ENCODE data around the gene PRPF8.

Gene PRPF8

DNA sequence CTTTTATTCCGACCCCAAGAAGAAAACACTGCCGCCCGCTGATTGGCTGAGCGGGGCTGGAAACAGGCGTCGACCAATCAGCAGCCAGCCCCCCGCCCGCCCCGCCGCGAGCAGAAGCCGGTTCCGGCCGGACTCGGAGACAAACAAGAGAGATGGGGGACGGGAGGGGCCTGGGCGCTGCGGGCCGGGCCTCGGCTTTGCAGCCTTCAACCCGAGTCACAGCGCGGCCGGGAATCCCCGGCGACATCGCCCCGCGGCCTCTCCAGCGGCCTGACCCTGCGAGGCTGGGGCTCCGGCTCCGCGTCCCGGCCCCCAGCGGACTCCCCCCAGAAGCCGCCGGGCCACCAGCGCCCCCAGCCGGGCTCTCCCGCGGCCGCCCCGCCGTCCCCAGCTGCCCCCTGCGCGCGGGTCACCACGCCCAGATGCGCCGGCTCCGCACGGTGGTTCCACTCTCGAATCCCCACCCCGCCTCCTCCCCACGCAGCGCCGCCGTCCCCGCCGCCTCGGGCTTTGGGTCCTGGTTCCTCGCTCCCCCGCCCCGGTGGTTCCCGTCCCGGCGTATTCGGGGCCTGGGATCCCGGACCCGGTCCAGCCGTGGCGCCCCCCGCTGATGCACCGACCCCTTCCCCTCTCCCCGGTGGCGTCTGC is 55.7 kb downstream of the PRPF8 start:
- H4K20me1 ChIP-seq (ENCODE audit: insufficient read depth, low read length), result no peaks in the 10 kb centered on the region
- H3K9ac ChIP-seq (ENCODE audit: low read length), result peak overlapping the region; percentile 81
- H3K36me3 ChIP-seq (replicated peaks; ENCODE audit: low read depth, low read length), result no peaks in the 10 kb centered on the region
- H3K4me3 ChIP-seq (ENCODE audit: low read length), result peak overlapping the region; percentile 97
- no peak for TF ChIP-seq EZH2phosphoT487 (IDR thresholded peaks at IDR 0.05; ENCODE audit: low read depth)
- TF ChIP-seq, protein P1, sequence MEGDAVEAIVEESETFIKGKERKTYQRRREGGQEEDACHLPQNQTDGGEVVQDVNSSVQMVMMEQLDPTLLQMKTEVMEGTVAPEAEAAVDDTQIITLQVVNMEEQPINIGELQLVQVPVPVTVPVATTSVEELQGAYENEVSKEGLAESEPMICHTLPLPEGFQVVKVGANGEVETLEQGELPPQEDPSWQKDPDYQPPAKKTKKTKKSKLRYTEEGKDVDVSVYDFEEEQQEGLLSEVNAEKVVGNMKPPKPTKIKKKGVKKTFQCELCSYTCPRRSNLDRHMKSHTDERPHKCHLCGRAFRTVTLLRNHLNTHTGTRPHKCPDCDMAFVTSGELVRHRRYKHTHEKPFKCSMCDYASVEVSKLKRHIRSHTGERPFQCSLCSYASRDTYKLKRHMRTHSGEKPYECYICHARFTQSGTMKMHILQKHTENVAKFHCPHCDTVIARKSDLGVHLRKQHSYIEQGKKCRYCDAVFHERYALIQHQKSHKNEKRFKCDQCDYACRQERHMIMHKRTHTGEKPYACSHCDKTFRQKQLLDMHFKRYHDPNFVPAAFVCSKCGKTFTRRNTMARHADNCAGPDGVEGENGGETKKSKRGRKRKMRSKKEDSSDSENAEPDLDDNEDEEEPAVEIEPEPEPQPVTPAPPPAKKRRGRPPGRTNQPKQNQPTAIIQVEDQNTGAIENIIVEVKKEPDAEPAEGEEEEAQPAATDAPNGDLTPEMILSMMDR (IDR thresholded peaks at IDR 0.05; ENCODE audit: low read depth, low read length), result peak; percentile 43
- H3K4me2 ChIP-seq (ENCODE audit: low read length), result peak overlapping the region; percentile 99
- peaks cover 3% of the 10 kb centered on the region for H3K27me3 ChIP-seq (ENCODE audit: low read depth, low read length)
- no peaks in the 10 kb centered on the region for H3K79me2 ChIP-seq (ENCODE audit: low read length)
- H3K4me1 ChIP-seq (ENCODE audit: low read length), result peaks cover 25% of the 10 kb centered on the region
- H2AFZ ChIP-seq (ENCODE audit: low read depth, low read length), result no peak overlapping the region; the same call in 1 of the 2 replicates
- peak overlapping the region; percentile 56 for H3K27ac ChIP-seq (ENCODE audit: low read length)
- no peaks in the 10 kb centered on the region for H3K9me3 ChIP-seq (ENCODE audit: insufficient read depth, low read length)

DNA sequence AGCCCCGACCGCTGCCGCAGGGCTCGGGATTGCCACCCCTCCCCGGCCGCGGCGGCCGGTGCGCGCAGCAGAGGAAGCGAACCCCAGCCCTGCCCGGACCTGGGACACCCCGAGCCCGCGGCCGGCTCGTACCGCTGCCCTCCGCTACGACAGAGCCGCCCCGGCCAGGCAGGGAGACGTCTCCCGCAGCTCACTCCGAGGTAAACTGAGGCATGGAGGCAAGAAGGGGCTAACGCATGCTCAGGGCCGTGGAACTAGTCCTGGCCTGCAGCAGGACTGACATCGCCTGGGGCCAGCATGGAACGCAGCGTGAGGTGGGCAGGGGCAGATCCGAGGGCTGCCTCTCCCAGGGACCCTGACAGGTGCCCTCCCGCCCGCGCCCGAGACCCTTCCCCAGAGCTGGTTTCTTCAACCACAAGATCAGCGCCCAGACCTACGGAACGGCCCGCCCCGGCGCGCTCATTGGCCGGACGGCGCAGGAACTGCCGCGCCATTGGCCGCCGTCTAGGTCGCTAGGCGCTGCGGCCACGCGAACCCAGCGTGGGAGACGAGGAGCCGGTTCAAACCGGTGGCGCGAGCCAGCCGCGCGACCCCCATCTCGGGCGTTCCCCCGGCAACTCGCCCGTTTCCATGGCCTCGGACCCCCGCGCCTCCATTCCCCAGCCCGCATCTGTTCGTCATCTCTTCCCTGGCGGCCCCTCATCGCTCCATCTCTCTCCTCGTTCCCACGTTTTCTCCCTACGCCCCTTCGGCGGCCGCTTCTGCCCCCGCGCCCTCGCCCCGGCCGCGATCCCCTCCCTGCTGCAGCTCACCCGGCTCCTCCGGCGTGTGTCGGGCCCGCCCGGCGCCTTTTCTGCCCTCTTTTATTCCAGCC is 56.4 kb downstream of the PRPF8 start, which contains the start of gene SLC43A2:
Gene SLC43A2, minus strand, starts transcription at position 853 of the 874 bp plus-strand sequence. CDS start 960 bp downstream, outside the sequence.
- TF ChIP-seq, protein P1 (IDR thresholded peaks at IDR 0.05; ENCODE audit: low read depth, low read length), result no peak
- no peak for TF ChIP-seq EZH2phosphoT487 (IDR thresholded peaks at IDR 0.05; ENCODE audit: low read depth)
- peak within 1 kb of the TSS; percentile 61 for H3K27ac ChIP-seq (ENCODE audit: low read length)
- H3K4me2 ChIP-seq (ENCODE audit: low read length), result peak within 1 kb of the TSS; percentile 99
- H3K9ac ChIP-seq (ENCODE audit: low read length), result peak within 1 kb of the TSS; percentile 81
- H3K36me3 ChIP-seq (replicated peaks; ENCODE audit: low read depth, low read length), result no peaks in the 10 kb centered on the region
- no peaks in the 10 kb centered on the region for H3K9me3 ChIP-seq (ENCODE audit: insufficient read depth, low read length)
- peak within 1 kb of the TSS; percentile 46 for H2AFZ ChIP-seq (ENCODE audit: low read depth, low read length)
- no peaks in the 10 kb centered on the region for H3K79me2 ChIP-seq (ENCODE audit: low read length)
- peaks cover 3% of the 10 kb centered on the region for H3K27me3 ChIP-seq (ENCODE audit: low read depth, low read length)
- H3K4me3 ChIP-seq (ENCODE audit: low read length), result peak within 1 kb of the TSS; percentile 97
- no peaks in the 10 kb centered on the region for H4K20me1 ChIP-seq (ENCODE audit: insufficient read depth, low read length)
- peaks cover 25% of the 10 kb centered on the region for H3K4me1 ChIP-seq (ENCODE audit: low read length)

DNA sequence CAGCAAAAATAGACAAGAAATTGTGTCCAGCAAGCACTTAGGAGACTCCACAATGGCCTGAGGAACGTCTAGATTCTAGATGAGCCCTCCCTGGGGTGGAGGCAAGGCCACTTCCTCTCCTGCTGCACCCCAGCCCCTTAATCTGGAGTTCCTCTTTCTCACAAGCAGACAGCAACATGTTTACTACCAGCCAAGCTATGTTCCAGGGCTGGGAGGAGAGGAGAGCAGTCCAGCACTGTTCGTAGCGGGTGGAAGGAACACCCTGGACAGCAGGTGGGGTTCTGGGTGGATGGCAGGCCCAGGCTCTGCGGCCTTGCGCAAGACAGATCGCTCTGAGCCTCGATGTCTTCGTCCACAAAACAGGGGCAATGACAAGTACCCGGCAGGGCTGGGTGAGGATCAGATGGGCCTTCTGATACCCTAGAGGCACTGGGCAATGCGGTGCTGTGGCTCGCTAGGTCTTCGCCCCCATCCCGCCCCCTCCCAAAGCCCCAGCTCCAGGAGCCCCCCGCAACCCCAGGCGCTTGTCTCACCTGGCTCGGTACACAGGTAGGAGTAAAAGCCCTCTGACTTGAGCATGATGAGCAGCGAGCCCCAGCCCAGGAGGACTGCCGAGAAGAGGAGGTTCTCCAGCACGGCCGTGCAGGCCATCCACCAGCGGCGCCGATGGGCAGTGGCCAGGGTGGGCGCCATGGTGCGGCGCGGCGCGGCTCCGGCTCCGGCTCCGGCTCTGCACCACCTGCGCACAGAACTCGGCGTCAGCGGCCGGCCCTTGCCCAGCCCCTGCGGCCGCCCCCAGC is 57.3 kb downstream of the PRPF8 start:
- Histone ChIP-seq H3K36me3 (replicated peaks; ENCODE audit: low read depth, low read length) (no peaks in the 10 kb centered on the region), H3K9me3 (ENCODE audit: insufficient read depth, low read length) (no peaks in the 10 kb centered on the region), H3K4me2 (ENCODE audit: low read length) (peak overlapping the region; percentile 97), H3K79me2 (ENCODE audit: low read length) (no peaks in the 10 kb centered on the region), H4K20me1 (ENCODE audit: insufficient read depth, low read length) (no peaks in the 10 kb centered on the region), H3K4me1 (ENCODE audit: low read length) (peaks cover 25% of the 10 kb centered on the region), H3K4me3 (ENCODE audit: low read length) (peak overlapping the region; percentile 97), H3K9ac (ENCODE audit: low read length) (peak overlapping the region; percentile 79), H2AFZ (ENCODE audit: low read depth, low read length) (peak overlapping the region; percentile 61), H3K27me3 (ENCODE audit: low read depth, low read length) (peaks cover 3% of the 10 kb centered on the region), H3K27ac (ENCODE audit: low read length) (peak overlapping the region; percentile 33)
- no peak for TF ChIP-seq EZH2phosphoT487 (IDR thresholded peaks at IDR 0.05; ENCODE audit: low read depth)
- TF ChIP-seq, protein P1 (IDR thresholded peaks at IDR 0.05; ENCODE audit: low read depth, low read length), result no peak

Measured in OCI-LY3 (cell line).